Trophoblast cell (in vitro differentiated cells and primary cell): Measurements from ENCODE around the gene CUL4A.

Experiments used
- DNase-seq, 2 donors: peaks; one replicate each; pipeline ENCODE4 v3.0.0-alpha.2; 2016
- H2AFZ ChIP-seq: 2 replicates; pipeline ENCODE4 v1.6.1; 2013; ENCODE audit warnings: low read length, moderate library complexity, mild to moderate bottlenecking; ENCODE audit not compliant: insufficient read depth, poor library complexity
- H2AK5ac ChIP-seq: 2 replicates; pipeline ENCODE4 v1.6.1; 2013; ENCODE audit warnings: mild to moderate bottlenecking, low read length
- H2BK120ac ChIP-seq: 2 replicates; pipeline ENCODE4 v1.6.1; 2013; ENCODE audit warnings: low read length, mild to moderate bottlenecking, moderate library complexity; ENCODE audit not compliant: insufficient read depth, poor library complexity
- H2BK12ac ChIP-seq: 2 replicates; pipeline ENCODE4 v1.6.1; 2013; ENCODE audit warnings: mild to moderate bottlenecking, low read length, moderate library complexity
- H2BK5ac ChIP-seq: 2 replicates; pipeline ENCODE4 v1.6.1; 2013; ENCODE audit warnings: low read length, low read depth, moderate library complexity, mild to moderate bottlenecking; ENCODE audit not compliant: poor library complexity
- H3K14ac ChIP-seq: 2 replicates; pipeline ENCODE4 v1.6.1; 2013; ENCODE audit warnings: mild to moderate bottlenecking, low read length
- H3K18ac ChIP-seq: 2 replicates; pipeline ENCODE4 v1.6.1; 2013; ENCODE audit warnings: mild to moderate bottlenecking, low read length
- H3K23ac ChIP-seq: 2 replicates; pipeline ENCODE4 v1.6.1; 2013; ENCODE audit warnings: low read length
- H3K27ac ChIP-seq: 2 replicates; pipeline ENCODE4 v1.5.1; 2013; ENCODE audit warnings: low read depth, mild to moderate bottlenecking, inconsistent platforms, low read length, moderate library complexity
- H3K27me3 ChIP-seq: 2 replicates; pipeline ENCODE4 v1.6.1; 2013; ENCODE audit warnings: inconsistent platforms, mild to moderate bottlenecking, low read length, moderate library complexity; ENCODE audit not compliant: insufficient read depth
- H3K36me3 ChIP-seq, 2 experiments: 1 replicate in 1 of 2; 2 replicates in 1 of 2; pipeline ENCODE4 v1.6.1; 2013; ENCODE audit warnings: low read length in 2 of 2, mild to moderate bottlenecking in 2 of 2, moderate library complexity in 1 of 2; ENCODE audit not compliant: insufficient read depth in 2 of 2, control insufficient read depth in 1 of 2
- H3K4ac ChIP-seq: 2 replicates; pipeline ENCODE4 v1.6.1; 2013; ENCODE audit warnings: low read depth, mild to moderate bottlenecking, low read length, moderate library complexity
- H3K4me1 ChIP-seq, 2 experiments: 1 replicate in 1 of 2; 2 replicates in 1 of 2; pipeline ENCODE4 v1.6.1; 2013; ENCODE audit warnings: low read length in 2 of 2, mild to moderate bottlenecking in 2 of 2, moderate library complexity in 1 of 2; ENCODE audit not compliant: insufficient read depth in 2 of 2, control insufficient read depth in 1 of 2
- H3K4me2 ChIP-seq: 2 replicates; pipeline ENCODE4 v1.6.1; 2013; ENCODE audit warnings: inconsistent platforms, mild to moderate bottlenecking, low read length, moderate library complexity
- H3K4me3 ChIP-seq: 2 replicates; pipeline ENCODE4 v1.5.1; 2013; ENCODE audit warnings: mild to moderate bottlenecking, low read depth, low read length, inconsistent platforms
- H3K79me1 ChIP-seq: one replicate; pipeline ENCODE4 v1.6.1; 2013; ENCODE audit warnings: low read length
- H3K79me2 ChIP-seq: 2 replicates; pipeline ENCODE4 v1.6.1; 2013; ENCODE audit warnings: low read length, mild to moderate bottlenecking; ENCODE audit not compliant: control insufficient read depth, insufficient read depth, poor library complexity
- H3K9ac ChIP-seq: 2 replicates; pipeline ENCODE4 v1.6.1; 2013; ENCODE audit warnings: mild to moderate bottlenecking, low read length
- H3K9me3 ChIP-seq: 2 replicates; pipeline ENCODE4 v1.6.1; 2013; ENCODE audit warnings: low read depth, mild to moderate bottlenecking, control low read depth, inconsistent platforms, low read length; ENCODE audit not compliant: insufficient read depth
- H4K12ac ChIP-seq: 2 replicates; pipeline ENCODE4 v1.6.1; 2013; ENCODE audit warnings: low read depth, mild to moderate bottlenecking, low read length, moderate library complexity
- H4K8ac ChIP-seq: 2 replicates; pipeline ENCODE4 v1.6.1; 2013; ENCODE audit warnings: low read depth, mild to moderate bottlenecking, low read length, moderate library complexity
- H4K91ac ChIP-seq: one replicate; pipeline ENCODE4 v1.6.1; 2013; ENCODE audit warnings: low read depth, mild to moderate bottlenecking, low read length, moderate library complexity
- WGBS: extraction: QIAGEN DNeasy Blood & Tissue Kit; methylation state at CpG from one replicate; pipeline ENCODE4 v1.1.7; 2013; ENCODE audit warnings: missing lambda C conversion rate; ENCODE audit not compliant: insufficient read length, insufficient coverage; ENCODE audit errors: extremely low coverage; 5-methylcytosine and 5-hydroxymethylcytosine counted together

Gene CUL4A

GRCh38 chr13:113229161-113229560 is 19.7 kb downstream of the CUL4A start:
- no peak overlapping the region for H3K9ac ChIP-seq
- no peak overlapping the region for H4K91ac ChIP-seq
- H3K79me1 ChIP-seq = no peaks in the 10 kb centered on the region
- H3K14ac ChIP-seq = no peak overlapping the region
- H3K4me1 ChIP-seq = no peaks in the 10 kb centered on the region
- no peaks in the 10 kb centered on the region for H3K27me3 ChIP-seq
- peaks cover 42 to 55% of the 10 kb centered on the region in 2 experiments for H3K36me3 ChIP-seq
- no peak overlapping the region for H3K18ac ChIP-seq
- H3K9me3 ChIP-seq = no peaks in the 10 kb centered on the region
- H3K79me2 ChIP-seq = no peaks in the 10 kb centered on the region
- no CpG with 5 or more reads among the region's 5 CpGs for WGBS
- H4K8ac ChIP-seq = no peak overlapping the region
- H2BK120ac ChIP-seq = no peak overlapping the region
- no peak overlapping the region for H3K4me2 ChIP-seq
- H3K23ac ChIP-seq = no peak overlapping the region
- H3K27ac ChIP-seq = no peak overlapping the region
- H3K4me3 ChIP-seq = no peak overlapping the region
- H2BK12ac ChIP-seq = no peak overlapping the region
- no peak overlapping the region for H4K12ac ChIP-seq
- no peak overlapping the region for H3K4ac ChIP-seq
- H2AFZ ChIP-seq = no peak overlapping the region
- DNase-seq = no peak
- no peak overlapping the region for H2BK5ac ChIP-seq
- H2AK5ac ChIP-seq = no peak overlapping the region

GRCh38 chr13:113229791-113230190 is 20.4 kb downstream of the CUL4A start:
- no peak overlapping the region for H3K4me2 ChIP-seq
- no peak overlapping the region for H3K27ac ChIP-seq
- H3K4me1 ChIP-seq = no peaks in the 10 kb centered on the region
- H4K12ac ChIP-seq = no peak overlapping the region
- H3K36me3 ChIP-seq = peaks cover 41 to 54% of the 10 kb centered on the region in 2 experiments
- no peaks in the 10 kb centered on the region for H3K27me3 ChIP-seq
- no peak overlapping the region for H2BK12ac ChIP-seq
- no peak overlapping the region for H4K8ac ChIP-seq
- H3K79me2 ChIP-seq = no peaks in the 10 kb centered on the region
- no peak overlapping the region for H2BK120ac ChIP-seq
- H3K9me3 ChIP-seq = no peaks in the 10 kb centered on the region
- no peak overlapping the region for H2BK5ac ChIP-seq
- no peak overlapping the region for H3K4me3 ChIP-seq
- no peak overlapping the region for H2AFZ ChIP-seq
- H3K23ac ChIP-seq = no peak overlapping the region
- H3K18ac ChIP-seq = no peak overlapping the region
- DNase-seq = no peak
- H3K4ac ChIP-seq = no peak overlapping the region
- H4K91ac ChIP-seq = no peak overlapping the region
- H3K79me1 ChIP-seq = no peaks in the 10 kb centered on the region
- no peak overlapping the region for H3K9ac ChIP-seq
- no peak overlapping the region for H3K14ac ChIP-seq
- no CpG with 5 or more reads among the region's 20 CpGs for WGBS
- no peak overlapping the region for H2AK5ac ChIP-seq

- WGBS = no CpG with 5 or more reads among the region's 14 CpGs
- Histone ChIP-seq H3K79me1 (no peaks in the 10 kb centered on the region), H2BK120ac (no peak overlapping the region), H4K8ac (no peak overlapping the region), H3K9me3 (no peaks in the 10 kb centered on the region), H3K79me2 (no peaks in the 10 kb centered on the region), H3K4me2 (no peak overlapping the region), H2AFZ (no peak overlapping the region), H3K4me3 (no peak overlapping the region), H3K9ac (no peak overlapping the region), H3K14ac (no peak overlapping the region), H3K36me3 (peaks cover 42 to 53% of the 10 kb centered on the region in 2 experiments), H3K27ac (no peak overlapping the region), H2BK5ac (no peak overlapping the region), H4K12ac (no peak overlapping the region), H3K27me3 (no peaks in the 10 kb centered on the region), H3K4me1 (no peaks in the 10 kb centered on the region), H3K23ac (no peak overlapping the region), H2BK12ac (no peak overlapping the region), H3K4ac (no peak overlapping the region), H4K91ac (no peak overlapping the region), H2AK5ac (no peak overlapping the region), H3K18ac (no peak overlapping the region)
- DNase-seq = no peak
These were observed 22.1 kb downstream of the CUL4A start for GRCh38 chr13:113231306-113232207.

GRCh38 chr13:113232208-113233003 is 23.0 kb downstream of the CUL4A start:
- no CpG with 5 or more reads among the region's 18 CpGs for WGBS
- Histone ChIP-seq H3K4me2 (no peak overlapping the region), H4K91ac (no peak overlapping the region), H3K14ac (no peak overlapping the region), H3K4ac (no peak overlapping the region), H4K8ac (no peak overlapping the region), H3K23ac (no peak overlapping the region), H3K4me1 (no peaks in the 10 kb centered on the region), H4K12ac (no peak overlapping the region), H3K79me1 (no peaks in the 10 kb centered on the region), H3K36me3 (peaks cover 43 to 57% of the 10 kb centered on the region in 2 experiments), H2AFZ (no peak overlapping the region), H3K79me2 (no peaks in the 10 kb centered on the region), H3K18ac (no peak overlapping the region), H3K4me3 (no peak overlapping the region), H2AK5ac (no peak overlapping the region), H3K27ac (no peak overlapping the region), H3K9ac (no peak overlapping the region), H3K9me3 (no peaks in the 10 kb centered on the region), H2BK12ac (no peak overlapping the region), H3K27me3 (no peaks in the 10 kb centered on the region), H2BK5ac (no peak overlapping the region), H2BK120ac (no peak overlapping the region)
- DNase-seq = no peak
